Measurements from ENCODE around the gene MISP. TPM values are rescaled to one million over a fixed set of nuclear protein-coding genes. Genes with fewer than 3 reads are reported as not detected.

MISP gene
- total and polyA plus RNA-seq, 2 of the 4 experiments (the other 2 are of a cell fraction) = not detected

DNA sequence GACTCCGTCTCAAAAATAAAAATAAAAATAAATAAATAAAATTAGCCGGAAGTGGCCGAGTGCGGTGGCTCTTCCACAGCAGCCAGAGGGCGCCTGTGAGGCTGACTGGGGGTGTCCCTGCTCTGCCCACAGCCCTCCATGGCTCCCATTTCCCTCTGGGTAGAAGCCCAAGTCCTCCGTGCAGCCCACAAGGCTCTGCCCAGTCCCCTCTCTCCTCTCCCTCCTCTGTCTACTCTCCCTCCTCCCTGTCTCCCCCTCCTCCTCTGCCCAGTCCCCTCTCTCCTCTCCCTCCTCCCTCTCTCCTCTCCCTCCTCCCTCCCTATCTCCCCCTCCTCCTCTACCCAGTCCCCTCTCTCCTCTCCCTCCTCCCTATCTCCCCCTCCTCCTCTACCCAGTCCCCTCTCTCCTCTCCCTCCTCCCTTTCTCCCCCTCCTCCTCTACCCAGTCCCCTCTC, 20.4 kb downstream of the MISP start:
- no TSS peak for BruUV-seq (replicated peaks)
- intact Hi-C loops (cut with micrococcal nuclease) (loop anchor here (2.0 to 5.0 kb wide), 2 partner anchors 27 to 86 kb away; partner anchors contain the start of gene CFD), dilution Hi-C loops (cut with HindIII; ENCODE audit: low sequenced_read_pairs, unreplicated experiment) (no loop called here), in situ Hi-C loops (cut with MboI; ENCODE audit: low sequenced_read_pairs) (no loop called here)
- Histone ChIP-seq H3K23ac (ENCODE audit: low read depth, low read length) (no peak overlapping the region), H4K20me1 (ENCODE audit: insufficient read depth, low read length) (no peaks in the 10 kb centered on the region), H2AK9ac (replicated peaks; ENCODE audit: low read depth, low read length, poor library complexity) (no peak overlapping the region), H3K18ac (ENCODE audit: low read depth, low read length) (no peak overlapping the region), H3K4me3 (ENCODE audit: insufficient read depth, low read depth, low read length) (no peak overlapping the region), H3K79me1 (ENCODE audit: low read depth in 1 of 2, low read length in 2 of 2) (no peaks in the 10 kb centered on the region), H4K5ac (ENCODE audit: low read depth, low read length) (no peak overlapping the region), H3K14ac (replicated peaks; ENCODE audit: low read depth, low read length) (no peak overlapping the region), H3K9ac (ENCODE audit: low read depth, low read length) (no peak overlapping the region), H2AFZ (replicated peaks; ENCODE audit: low read length, poor library complexity) (no peak overlapping the region), H4K91ac (ENCODE audit: insufficient read depth, low read depth, low read length) (no peak overlapping the region), H3K4ac (ENCODE audit: low read depth, low read length) (no peak overlapping the region), H2AK5ac (ENCODE audit: low read depth, low read length) (no peak overlapping the region; the same call in 1 of the 2 replicates), H2BK120ac (ENCODE audit: low read depth, low read length) (no peak overlapping the region), H2BK20ac (ENCODE audit: low read depth, low read length) (no peak overlapping the region), H3K27me3 (ENCODE audit: control insufficient read depth, insufficient read depth, low read length) (no peaks in the 10 kb centered on the region), H3K4me2 (ENCODE audit: low read depth, low read length) (no peak overlapping the region), H2BK5ac (ENCODE audit: low read depth, low read length, poor library complexity, severe bottlenecking) (no peak overlapping the region), H2BK15ac (ENCODE audit: low read depth, low read length) (no peak overlapping the region), H3K56ac (ENCODE audit: extremely low read depth, insufficient read depth, low read length) (no peak overlapping the region), H3K4me1 (ENCODE audit: control insufficient read depth, insufficient read depth, low read length) (no peaks in the 10 kb centered on the region; the same call in 1 of the 2 replicates), H3K36me3 (ENCODE audit: control insufficient read depth, insufficient read depth, low read length) (no peaks in the 10 kb centered on the region), H3K9me1 (ENCODE audit: insufficient read depth, low read length) (no peaks in the 10 kb centered on the region), H4K8ac (ENCODE audit: low read depth in 2 of 2, low read length in 2 of 2) (no peak overlapping the region), H3K9me3 (ENCODE audit: control insufficient read depth, insufficient read depth, low read length) (no peaks in the 10 kb centered on the region), H3K27ac (ENCODE audit: insufficient read depth, low read length) (no peak overlapping the region)
- ChIA-PET CTCF (interaction anchor here (1.1 to 1.4 kb wide), 2 partner anchors 31 to 145 kb away, joined by 4 read pairs; no protein-coding TSS in a partner anchor), POLR2A (ENCODE audit: unreplicated experiment) (no interaction called here)
- DNase-seq (peak; percentile 43), ATAC-seq (ENCODE audit: low read depth) (no peak)
- TF ChIP-seq CTCF (conservative IDR thresholded peaks at IDR 0.05; ENCODE audit: low read depth, low read length) (peak; percentile 57), RAD21 (IDR thresholded peaks at IDR 0.05; ENCODE audit: low read length) (peak; percentile 47), POLR2A (IDR thresholded peaks at IDR 0.05; ENCODE audit: low read depth, low read length) (no peak), BHLHE40 (IDR thresholded peaks at IDR 0.05; ENCODE audit: low read depth, low read length) (no peak), SMC3 (IDR thresholded peaks at IDR 0.05; ENCODE audit: low read depth, low read length) (peak; percentile 58), MAZ (IDR thresholded peaks at IDR 0.05; ENCODE audit: borderline replicate concordance, low read depth, low read length) (no peak)
- WGBS, 2 experiments (ENCODE audit: extremely low coverage in 2 of 2, insufficient read length in 1 of 2) = 59% methylated on average over 2 of the region's 6 CpGs; no CpG with 5 or more reads in 1 of the 2 experiments
